Smooth muscle cell (in vitro differentiated cells): ENCODE data around the gene THSD4. TPM values are rescaled to one million over a fixed set of nuclear protein-coding genes. Genes with fewer than 3 reads are reported as not detected.

Experiments used
- DNase-seq: peaks from one replicate; lab custom pipeline; 2025; ENCODE audit not compliant: unreplicated experiment; lab: John Stamatoyannopoulos, UW
- H2AFZ ChIP-seq: fragments of 200-600 bp; sonication (generic); 2 replicates; pipeline ENCODE4 v1.6.0; 2016; ENCODE audit warnings: antibody characterized with exemption, low read depth, mild to moderate bottlenecking
- H3F3A ChIP-seq: fragments of 200-600 bp; sonication (generic); 2 replicates; pipeline ENCODE4 v1.6.0; 2017; ENCODE audit warnings: antibody characterized with exemption, low read depth
- H3K27ac ChIP-seq: fragments of 200-600 bp; sonication (generic); 2 replicates; pipeline ENCODE4 v1.5.1; 2016; ENCODE audit warnings: low read depth, mild to moderate bottlenecking
- H3K27me3 ChIP-seq: fragments of 200-600 bp; sonication (generic); 2 replicates; pipeline ENCODE4 v1.6.1; 2016; ENCODE audit warnings: low read depth, mild to moderate bottlenecking
- H3K36me3 ChIP-seq: fragments of 200-600 bp; sonication (generic); 2 replicates; pipeline ENCODE4 v1.5.1; 2016; ENCODE audit warnings: low read depth
- H3K4me1 ChIP-seq: fragments of 200-600 bp; sonication (generic); 2 replicates; pipeline ENCODE4 v1.5.1; 2016; ENCODE audit warnings: low read depth
- H3K4me2 ChIP-seq: fragments of 200-600 bp; sonication (generic); 2 replicates; pipeline ENCODE4 v1.6.0; 2016; ENCODE audit warnings: mild to moderate bottlenecking
- H3K4me3 ChIP-seq: fragments of 200-600 bp; sonication (generic); 2 replicates; pipeline ENCODE4 v1.5.1; 2016; ENCODE audit warnings: mild to moderate bottlenecking
- H3K79me2 ChIP-seq: fragments of 200-600 bp; sonication (generic); 2 replicates; pipeline ENCODE4 v1.6.0; 2016; ENCODE audit warnings: low read depth, mild to moderate bottlenecking
- H3K9ac ChIP-seq: fragments of 200-600 bp; sonication (generic); 2 replicates; pipeline ENCODE4 v1.6.0; 2016; ENCODE audit warnings: low read depth
- H3K9me3 ChIP-seq: fragments of 200-600 bp; sonication (generic); replicated peaks from 2 replicates; pipeline ENCODE4 v1.5.1; 2016; ENCODE audit warnings: low read depth
- H4K20me1 ChIP-seq: fragments of 200-600 bp; sonication (generic); 2 replicates; pipeline ENCODE4 v1.6.0; 2016; ENCODE audit warnings: low read depth
- WGBS: methylation state at CpG from one replicate; pipeline ENCODE4 v1.1.7; 2016; ENCODE audit warnings: low lambda C conversion rate; 5-methylcytosine and 5-hydroxymethylcytosine counted together
- polyA plus RNA-seq: library from polyadenylated mRNA; unstranded; fragments of >200 nt; fragmentation: Nextera tagmentation; extraction: Ambion mirVana; gene quantifications from 2 replicates; pipeline ENCODE4 v1.2.1, GENCODE V29; 2016
- total RNA-seq: library from RNA; depleted of rRNA; stranded (reverse); fragments of >200 nt; gene quantifications from 2 replicates; pipeline ENCODE4 v1.2.3, GENCODE V29; 2014
- TF ChIP-seq, protein P1 (sequence below): fragments of 200-600 bp; sonication (generic); IDR thresholded peaks from 2 replicates; pipeline ENCODE4 v1.5.1; 2017; ENCODE audit warnings: borderline replicate concordance, mild to moderate bottlenecking, antibody characterized with exemption; ENCODE audit not compliant: insufficient read depth, poor library complexity, severe bottlenecking

Gene THSD4
- total and polyA plus RNA-seq, 2 experiments from 2014 or later: 2.5 to 4.1 TPM

DNA sequence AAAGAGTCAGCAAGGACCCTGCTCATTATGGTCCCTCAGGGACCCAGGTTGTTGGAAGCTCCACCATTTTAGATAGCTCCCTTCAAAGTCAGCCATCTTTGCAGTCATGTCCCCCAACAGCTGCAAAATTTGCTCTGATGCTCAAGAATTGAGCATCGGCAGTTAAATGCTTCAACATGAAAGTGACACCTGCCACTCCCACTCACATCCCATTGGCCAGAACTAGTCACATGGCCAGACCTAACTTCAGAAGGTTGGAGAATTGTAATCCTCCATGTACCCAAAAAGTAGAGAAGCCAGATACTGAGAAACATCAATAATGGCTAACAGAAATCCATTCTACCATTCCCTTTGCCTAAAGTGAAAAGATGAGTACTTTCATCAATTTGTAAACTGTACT, 523.6 kb downstream of the THSD4 start:
- Histone ChIP-seq H3K27me3 (no peaks in the 10 kb centered on the region), H3F3A (no peaks in the 10 kb centered on the region), H2AFZ (no peak overlapping the region), H3K27ac (no peak overlapping the region), H3K4me1 (no peaks in the 10 kb centered on the region), H3K4me2 (no peak overlapping the region), H3K9me3 (no peaks in the 10 kb centered on the region), H3K79me2 (no peaks in the 10 kb centered on the region), H3K4me3 (no peak overlapping the region), H3K9ac (no peak overlapping the region), H3K36me3 (no peaks in the 10 kb centered on the region), H4K20me1 (no peaks in the 10 kb centered on the region)
- 93% methylated on average over 1 of the region's 1 CpG for WGBS
- no peak for DNase-seq
- TF ChIP-seq, protein P1, sequence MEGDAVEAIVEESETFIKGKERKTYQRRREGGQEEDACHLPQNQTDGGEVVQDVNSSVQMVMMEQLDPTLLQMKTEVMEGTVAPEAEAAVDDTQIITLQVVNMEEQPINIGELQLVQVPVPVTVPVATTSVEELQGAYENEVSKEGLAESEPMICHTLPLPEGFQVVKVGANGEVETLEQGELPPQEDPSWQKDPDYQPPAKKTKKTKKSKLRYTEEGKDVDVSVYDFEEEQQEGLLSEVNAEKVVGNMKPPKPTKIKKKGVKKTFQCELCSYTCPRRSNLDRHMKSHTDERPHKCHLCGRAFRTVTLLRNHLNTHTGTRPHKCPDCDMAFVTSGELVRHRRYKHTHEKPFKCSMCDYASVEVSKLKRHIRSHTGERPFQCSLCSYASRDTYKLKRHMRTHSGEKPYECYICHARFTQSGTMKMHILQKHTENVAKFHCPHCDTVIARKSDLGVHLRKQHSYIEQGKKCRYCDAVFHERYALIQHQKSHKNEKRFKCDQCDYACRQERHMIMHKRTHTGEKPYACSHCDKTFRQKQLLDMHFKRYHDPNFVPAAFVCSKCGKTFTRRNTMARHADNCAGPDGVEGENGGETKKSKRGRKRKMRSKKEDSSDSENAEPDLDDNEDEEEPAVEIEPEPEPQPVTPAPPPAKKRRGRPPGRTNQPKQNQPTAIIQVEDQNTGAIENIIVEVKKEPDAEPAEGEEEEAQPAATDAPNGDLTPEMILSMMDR: no peak

DNA sequence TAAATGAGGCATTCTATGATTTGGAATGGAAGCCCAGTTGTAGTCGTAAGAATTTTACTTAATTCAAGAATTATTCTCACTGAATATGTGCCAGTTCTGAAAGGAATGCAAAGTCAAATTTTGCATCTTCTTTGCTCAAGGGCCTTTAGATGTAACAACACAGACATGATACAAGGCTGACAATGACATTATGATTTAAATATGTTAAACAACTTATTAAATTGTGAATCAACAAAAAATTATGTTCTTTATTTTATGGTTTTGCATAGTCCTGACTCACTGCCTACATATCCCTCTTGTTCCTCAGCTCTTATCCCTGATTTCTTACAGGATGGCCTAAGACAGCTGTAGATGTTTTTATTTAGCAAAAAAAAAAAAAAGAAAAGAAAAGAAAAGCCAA, 524.2 kb downstream of the THSD4 start:
- H3K9me3 ChIP-seq: no peaks in the 10 kb centered on the region
- WGBS: 91% methylated on average over 1 of the region's 1 CpG
- DNase-seq: no peak
- H3F3A ChIP-seq: no peaks in the 10 kb centered on the region
- H3K9ac ChIP-seq: no peak overlapping the region
- no peaks in the 10 kb centered on the region for H4K20me1 ChIP-seq
- no peak overlapping the region for H2AFZ ChIP-seq
- H3K4me3 ChIP-seq: no peak overlapping the region
- no peak overlapping the region for H3K27ac ChIP-seq
- TF ChIP-seq, protein P1: no peak
- no peaks in the 10 kb centered on the region for H3K27me3 ChIP-seq
- no peaks in the 10 kb centered on the region for H3K79me2 ChIP-seq
- no peaks in the 10 kb centered on the region for H3K36me3 ChIP-seq
- no peak overlapping the region for H3K4me2 ChIP-seq
- H3K4me1 ChIP-seq: no peaks in the 10 kb centered on the region

DNA sequence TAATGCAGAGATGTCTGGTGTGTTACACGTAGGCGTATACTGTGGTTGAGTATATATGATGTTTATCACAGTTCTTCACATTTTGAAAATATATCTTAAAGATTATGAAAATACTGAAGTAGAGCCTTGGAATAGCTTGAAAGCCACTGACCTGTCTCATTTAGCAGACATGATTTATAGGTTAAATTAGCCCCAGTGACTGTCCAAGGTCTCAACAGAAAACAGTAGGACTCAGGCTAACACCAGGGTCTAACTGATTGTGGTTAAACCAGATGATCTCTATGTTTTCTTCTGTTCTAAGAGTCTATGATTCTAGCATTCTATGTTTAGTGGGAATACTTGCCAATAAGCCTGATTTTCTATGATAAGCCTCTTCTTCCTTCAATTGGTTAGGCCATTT, 528.6 kb downstream of the THSD4 start:
- H3K36me3 ChIP-seq: no peaks in the 10 kb centered on the region
- H4K20me1 ChIP-seq: no peaks in the 10 kb centered on the region
- H3K9me3 ChIP-seq: no peaks in the 10 kb centered on the region
- H3K27me3 ChIP-seq: no peaks in the 10 kb centered on the region
- H3K9ac ChIP-seq: no peak overlapping the region
- no peak overlapping the region for H3K4me3 ChIP-seq
- TF ChIP-seq, protein P1: no peak
- H3K79me2 ChIP-seq: no peaks in the 10 kb centered on the region
- no peaks in the 10 kb centered on the region for H3F3A ChIP-seq
- H3K27ac ChIP-seq: no peak overlapping the region
- DNase-seq: no peak
- no peak overlapping the region for H3K4me2 ChIP-seq
- 79% methylated on average over 2 of the region's 2 CpGs for WGBS
- no peaks in the 10 kb centered on the region for H3K4me1 ChIP-seq
- no peak overlapping the region for H2AFZ ChIP-seq

DNA sequence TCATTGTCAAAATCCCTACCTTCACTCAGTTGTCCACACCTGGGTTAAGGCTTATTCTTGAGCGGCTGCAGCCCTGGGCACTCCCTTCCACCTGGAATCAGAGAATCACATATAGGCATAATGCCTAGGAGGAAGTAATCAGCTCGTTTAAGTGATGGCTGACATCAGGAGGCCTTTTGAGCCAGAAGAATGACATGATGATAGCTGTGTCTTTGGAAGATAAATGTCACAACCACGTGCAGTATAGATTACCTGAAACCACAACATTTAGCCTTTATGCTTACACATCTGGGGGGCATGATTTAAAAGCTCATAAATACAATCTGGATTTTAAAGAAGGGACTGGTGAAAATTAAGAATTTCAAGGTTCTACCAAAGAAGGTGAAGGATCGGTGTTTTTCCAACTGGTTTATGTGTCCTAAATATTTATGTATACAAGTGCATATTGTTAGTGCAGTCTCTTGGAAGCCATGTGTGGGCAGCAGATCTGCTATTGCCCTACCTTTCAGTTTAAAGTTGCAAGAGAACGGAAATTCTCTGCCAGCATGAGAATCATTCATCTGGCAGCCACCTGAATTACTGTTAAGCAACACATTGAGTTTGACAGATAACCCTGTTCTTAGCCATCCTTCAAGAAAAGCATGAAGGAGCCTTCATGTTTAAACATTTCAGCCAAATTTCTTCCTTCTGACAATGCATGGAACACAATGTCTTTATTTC, 531.7 kb downstream of the THSD4 start:
- Histone ChIP-seq H3K27me3 (no peaks in the 10 kb centered on the region), H4K20me1 (no peaks in the 10 kb centered on the region), H3K9me3 (no peaks in the 10 kb centered on the region), H2AFZ (no peak overlapping the region), H3F3A (no peaks in the 10 kb centered on the region), H3K79me2 (no peaks in the 10 kb centered on the region), H3K4me1 (no peaks in the 10 kb centered on the region), H3K4me2 (no peak overlapping the region), H3K9ac (no peak overlapping the region), H3K4me3 (no peak overlapping the region), H3K27ac (no peak overlapping the region), H3K36me3 (no peaks in the 10 kb centered on the region)
- DNase-seq: no peak
- WGBS: 81% methylated on average over 5 of the region's 5 CpGs
- TF ChIP-seq, protein P1: no peak
